K562 (cell line): ENCODE measurements around the gene OR11G2. TPM values are rescaled to one million over a fixed set of nuclear protein-coding genes. Genes with fewer than 3 reads are reported as not detected.

Source experiments
- ATAC-seq: fragments of 200-7000 bp; cut with Tn5 transposase; 3 replicates; pipeline ENCODE4 v1.9.1; 2020; ENCODE audit warnings: moderate library complexity
- BruUV-seq: library from RNA; stranded (reverse); fragments of 400-500 nt; replicated peaks from 2 replicates; lab custom pipeline; 2021; lab: Mats Ljungman, UMichigan
- CTCF ChIA-PET: fragments of 300-600 bp; formaldehyde crosslinking; extraction: SDS; loops from one replicate; lab custom pipeline; 2021; ENCODE audit warnings: low intra/inter-chr PET ratio; lab: Yijun Ruan, JAX
- POLR2A ChIA-PET: fragments of 300-600, 350-650 bp; sonication (Branson Sonifier 250); formaldehyde crosslinking; extraction: SDS; loops from one replicate; lab custom pipeline; 2021; ENCODE audit warnings: antibody characterized with exemption, inconsistent platforms; lab: Yijun Ruan, JAX
- DNase-seq, 4 experiments: peaks; one replicate each; pipeline versions ENCODE4 v3.0.0 to v3.0.0-alpha.2; 2011 to 2018; ENCODE audit warnings: low spot score in 3 of 4, mixed read lengths in 3 of 4; ENCODE audit errors: extremely low read depth in 1 of 4
- FAIRE-seq: peaks from 2 replicates; lab custom pipeline; 2011; peaks lifted over from hg19 to GRCh38; lab: Jason Lieb, UNC
- H2AFZ ChIP-seq: 2 replicates; pipeline ENCODE4 v1.6.0; 2011; ENCODE audit warnings: low read depth, low read length, control low read depth, inconsistent platforms
- H3K27ac ChIP-seq: fragments of 200-600 bp; 3 replicates; pipeline ENCODE4 v1.8.0; 2011; ENCODE audit warnings: low read depth, mild to moderate bottlenecking, control low read depth, inconsistent platforms, low read length, moderate library complexity, mixed read lengths; ENCODE audit errors: extremely low read depth
- H3K27me3 ChIP-seq, 2 experiments: fragments of 300-600 bp in 1 of 2; 2 replicates in 1 of 2; 3 replicates in 1 of 2; pipeline versions ENCODE4 v1.6.0 to v1.8.0; 2011; ENCODE audit warnings: inconsistent platforms in 2 of 2, low read length in 2 of 2, mild to moderate bottlenecking in 1 of 2, mixed read lengths in 1 of 2, moderate library complexity in 1 of 2; ENCODE audit not compliant: control insufficient read depth in 2 of 2, insufficient read depth in 2 of 2
- H3K36me3 ChIP-seq: fragments of 300-600 bp; 3 replicates; pipeline ENCODE4 v1.8.0; 2011; ENCODE audit warnings: mild to moderate bottlenecking, low read length, inconsistent platforms; ENCODE audit not compliant: control insufficient read depth, insufficient read depth
- H3K4me1 ChIP-seq, 2 experiments: fragments of 200-600 bp in 1 of 2; replicated peaks in 1 of 2; 2 replicates in 1 of 2; 3 replicates in 1 of 2; pipeline versions ENCODE4 v1.5.1 to v1.8.0; 2011; ENCODE audit warnings: inconsistent platforms in 2 of 2, low read length in 2 of 2, mild to moderate bottlenecking in 1 of 2, mixed read lengths in 1 of 2, moderate library complexity in 1 of 2; ENCODE audit not compliant: control insufficient read depth in 2 of 2, insufficient read depth in 2 of 2
- H3K4me2 ChIP-seq: 2 replicates; pipeline ENCODE4 v1.6.1; 2011; ENCODE audit warnings: low read length, control low read depth, inconsistent platforms, mixed read lengths; ENCODE audit not compliant: insufficient read depth
- H3K4me3 ChIP-seq: fragments of 200-600 bp; sonication (generic), shearing (Covaris generic); 2 replicates; pipeline ENCODE4 v1.5.1; 2016; ENCODE audit warnings: control low read depth, inconsistent platforms
- H3K79me2 ChIP-seq: fragments of 200-600 bp; 3 replicates; pipeline ENCODE4 v1.8.0; 2011; ENCODE audit warnings: low read length, inconsistent platforms; ENCODE audit not compliant: control insufficient read depth, insufficient read depth
- H3K9ac ChIP-seq, 2 experiments: 2 replicates each; pipeline versions ENCODE4 v1.6.0 to v1.6.1; 2011; ENCODE audit warnings: low read depth in 2 of 2, low read length in 2 of 2, control low read depth in 1 of 2, inconsistent platforms in 1 of 2, mild to moderate bottlenecking in 1 of 2, mixed read lengths in 1 of 2; ENCODE audit not compliant: insufficient read depth in 1 of 2
- H3K9me1 ChIP-seq: one replicate; pipeline ENCODE4 v1.6.0; 2011; ENCODE audit warnings: inconsistent platforms, mild to moderate bottlenecking, low read length, moderate library complexity; ENCODE audit not compliant: control insufficient read depth, insufficient read depth
- H3K9me3 ChIP-seq: replicated peaks from 2 replicates; pipeline ENCODE4 v1.5.1; 2011; ENCODE audit warnings: low read depth, low read length, inconsistent platforms; ENCODE audit not compliant: control insufficient read depth, insufficient read depth
- H4K20me1 ChIP-seq: replicated peaks from 2 replicates; pipeline ENCODE4 v1.6.1; 2011; ENCODE audit warnings: low read length, inconsistent platforms, mixed read lengths; ENCODE audit not compliant: control insufficient read depth, insufficient read depth
- FOXP1 ChIP-seq: sonication (generic); formaldehyde crosslinking; IDR thresholded peaks from 2 replicates; pipeline ENCODE4 v1.8.0; 2022; ENCODE audit warnings: mild to moderate bottlenecking, missing genetic modification reagents
- NR3C1 ChIP-seq: sonication (generic); formaldehyde crosslinking; IDR thresholded peaks from 2 replicates; pipeline ENCODE4 v1.8.1; 2022; ENCODE audit warnings: missing genetic modification reagents
- SIN3A ChIP-seq, 2 experiments: fragments of 150-350 bp in 1 of 2; IDR thresholded peaks; 2 replicates each; pipeline ENCODE4 v1.6.1; 2011 to 2016; ENCODE audit warnings: borderline replicate concordance in 2 of 2, low read depth in 2 of 2, low read length in 2 of 2, mild to moderate bottlenecking in 2 of 2, moderate library complexity in 2 of 2; ENCODE audit not compliant: control insufficient read depth in 1 of 2
- ZNF121 ChIP-seq: sonication (generic); formaldehyde crosslinking; conservative IDR thresholded peaks from 2 replicates; pipeline ENCODE4 v1.8.0; 2022; ENCODE audit warnings: missing genetic modification reagents
- ZNF445 ChIP-seq: fragments of 250-450 bp; sonication (Bioruptor Pico); IDR thresholded peaks from 2 replicates; pipeline ENCODE4 v1.4.0; 2020; ENCODE audit warnings: low read depth, mild to moderate bottlenecking, moderate library complexity
- ZNF609 ChIP-seq: sonication (generic); formaldehyde crosslinking; IDR thresholded peaks from 2 replicates; pipeline ENCODE4 v1.8.1; 2023; ENCODE audit warnings: missing genetic modification reagents, mild to moderate bottlenecking, borderline replicate concordance
- WGBS: fragments of 100-300 bp; shearing (Covaris generic); methylation state at CpG from one replicate; pipeline ENCODE4 v1.1.6; 2016; ENCODE audit warnings: low coverage, mixed read lengths; ENCODE audit not compliant: insufficient coverage; ENCODE audit errors: missing lambda C conversion rate; 5-methylcytosine and 5-hydroxymethylcytosine counted together
- in situ Hi-C: fragments of 300-500 bp; cut with MboI; formaldehyde crosslinking; loops from 4 replicates; pipeline ENCODE4 v1.15.0; 2018; ENCODE audit warnings: inconsistent platforms, mixed read lengths
- intact Hi-C: fragments of 100-400 bp; cut with micrococcal nuclease; formaldehyde crosslinking; loops from 2 replicates; pipeline ENCODE4 v1.14.2; 2022
- polyA plus RNA-seq, 8 experiments: library from polyadenylated mRNA; depleted of rRNA in 4 of 8; stranded (reverse) in 5 of 8; unstranded in 3 of 8; fragments of >200 nt; fragmentation: Nextera tagmentation in 2 of 8; fragmentation: Illumina TruSeq in 1 of 8; extraction: Ambion mirVana in 2 of 8; extraction: Trizol in 1 of 8; gene quantifications; 2 replicates each; pipeline versions ENCODE4 v1.2.1 to v1.2.3, GENCODE V29; 2011 to 2014; ENCODE audit warnings: inconsistent platforms in 1 of 8, missing spikeins in 1 of 8
- total RNA-seq, 7 experiments: library from RNA; depleted of rRNA in 6 of 7; stranded (reverse); fragments of >200 nt in 6 of 7; fragmentation: Illumina TruSeq in 2 of 7; extraction: Trizol in 2 of 7; gene quantifications; 2 replicates each; pipeline versions ENCODE4 v1.2.1 to v1.2.3, GENCODE V29; 2011 to 2021; ENCODE audit warnings: low replicate concordance in 1 of 7
- TF ChIP-seq, protein P1 (sequence below): fragments of 250-450 bp; sonication (Bioruptor Pico); IDR thresholded peaks from 2 replicates; pipeline ENCODE4 v1.5.0; 2020; ENCODE audit warnings: mild to moderate bottlenecking

Gene OR11G2
- total and polyA plus RNA-seq, 9 of the 15 experiments (the other 6 are each of a cell fraction or from before 2014, with no cell fraction given) = not detected

- Histone ChIP-seq H3K4me1 (peaks cover 7 to 39% of the 10 kb centered on the region in 2 experiments), H3K27ac (no peak overlapping the region), H3K4me3 (no peak overlapping the region), H4K20me1 (no peaks in the 10 kb centered on the region), H3K9ac (no peak overlapping the region), H3K27me3 (no peaks in the 10 kb centered on the region), H3K4me2 (no peak overlapping the region), H3K79me2 (no peaks in the 10 kb centered on the region), H3K9me3 (peaks cover 6% of the 10 kb centered on the region), H3K9me1 (no peaks in the 10 kb centered on the region)
- ATAC-seq (no peak), DNase-seq (no peak), FAIRE-seq (no peak)
- ChIA-PET POLR2A (no interaction called here), CTCF (no interaction called here)
- in situ Hi-C loops = no loop called here
- intact Hi-C loops = no loop called here
- no TSS peak for BruUV-seq
- WGBS = 64% methylated on average over 2 of the region's 2 CpGs
- TF ChIP-seq ZNF121 (CRISPR knock-in tag) (peak; percentile 64; the same call in 1 of the 2 replicates), FOXP1 (CRISPR knock-in tag) (no peak), ZNF445 (CRISPR knock-in tag) (no peak)
- TF ChIP-seq, all 486 proteins: peak for 1
- no peaks in the 10 kb centered on the region for H3K36me3 ChIP-seq
- no peak overlapping the region for H2AFZ ChIP-seq
Observed at GRCh38 chr14:20180486-20180885, 10.2 kb upstream of the OR11G2 start.

DNA sequence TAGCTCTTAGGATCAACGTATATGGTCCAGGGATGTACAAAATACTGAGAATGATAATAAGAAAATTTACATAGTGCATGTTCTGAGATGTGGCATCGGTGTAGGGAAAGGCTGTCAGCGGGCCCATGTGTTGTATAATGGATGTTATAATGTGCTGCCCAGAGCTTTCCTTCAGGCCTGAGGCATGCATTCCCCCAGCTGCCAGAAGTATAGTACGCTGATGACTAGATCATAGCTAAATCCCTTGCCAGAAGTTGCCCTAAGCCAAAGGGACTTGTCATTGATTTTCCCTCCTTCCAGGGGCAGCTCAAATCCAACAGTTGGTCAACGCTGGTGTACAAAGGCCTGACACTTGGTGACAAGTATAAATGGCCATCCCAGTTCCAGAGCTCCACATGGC, 6.5 kb upstream of the OR11G2 start:
- no peak overlapping the region for H3K4me2 ChIP-seq
- no peaks in the 10 kb centered on the region for H3K36me3 ChIP-seq
- H3K4me1 ChIP-seq = peaks cover 0 to 15% of the 10 kb centered on the region in 2 experiments; a peak in 4 of 5 replicates
- POLR2A ChIA-PET = no interaction called here
- CTCF ChIA-PET = no interaction called here
- no TSS peak for BruUV-seq
- no peak overlapping the region for H3K9ac ChIP-seq
- intact Hi-C loops (no loop called here), in situ Hi-C loops (no loop called here)
- no peaks in the 10 kb centered on the region for H3K9me1 ChIP-seq
- H3K27ac ChIP-seq = peak overlapping the region; percentile 39; the same call in 1 of the 3 replicates
- H3K9me3 ChIP-seq = no peaks in the 10 kb centered on the region
- no peaks in the 10 kb centered on the region for H3K79me2 ChIP-seq
- TF ChIP-seq NR3C1 (CRISPR knock-in tag) = no peak
- TF ChIP-seq, protein P1, sequence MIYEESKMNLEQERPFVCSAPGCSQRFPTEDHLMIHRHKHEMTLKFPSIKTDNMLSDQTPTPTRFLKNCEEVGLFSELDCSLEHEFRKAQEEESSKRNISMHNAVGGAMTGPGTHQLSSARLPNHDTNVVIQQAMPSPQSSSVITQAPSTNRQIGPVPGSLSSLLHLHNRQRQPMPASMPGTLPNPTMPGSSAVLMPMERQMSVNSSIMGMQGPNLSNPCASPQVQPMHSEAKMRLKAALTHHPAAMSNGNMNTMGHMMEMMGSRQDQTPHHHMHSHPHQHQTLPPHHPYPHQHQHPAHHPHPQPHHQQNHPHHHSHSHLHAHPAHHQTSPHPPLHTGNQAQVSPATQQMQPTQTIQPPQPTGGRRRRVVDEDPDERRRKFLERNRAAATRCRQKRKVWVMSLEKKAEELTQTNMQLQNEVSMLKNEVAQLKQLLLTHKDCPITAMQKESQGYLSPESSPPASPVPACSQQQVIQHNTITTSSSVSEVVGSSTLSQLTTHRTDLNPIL = no peak
- no peak for TF ChIP-seq ZNF609 (CRISPR knock-in tag)
- no peak for TF ChIP-seq SIN3A (IDR thresholded peaks at IDR 0.05; ENCODE audit: borderline replicate concordance in 2 of 2, control insufficient read depth in 1 of 2, low read depth in 2 of 2, low read length in 2 of 2)
- FAIRE-seq (no peak), DNase-seq (no peak), ATAC-seq (peak; percentile 49)
- no peaks in the 10 kb centered on the region for H3K27me3 ChIP-seq
- H3K4me3 ChIP-seq = no peak overlapping the region
- no peaks in the 10 kb centered on the region for H4K20me1 ChIP-seq
- 66% methylated on average over 5 of the region's 5 CpGs for WGBS
- peak overlapping the region; percentile 80 for H2AFZ ChIP-seq
